ENCODE measurements around the gene PCNX3. TPM values are rescaled to one million over a fixed set of nuclear protein-coding genes. Genes with fewer than 3 reads are reported as not detected.

The PCNX3 gene
- total and polyA plus RNA-seq, 2 of the 13 experiments (the other 11 are each of a cell fraction or from before 2014, with no cell fraction given), result 16.2 to 23.0 TPM

DNA sequence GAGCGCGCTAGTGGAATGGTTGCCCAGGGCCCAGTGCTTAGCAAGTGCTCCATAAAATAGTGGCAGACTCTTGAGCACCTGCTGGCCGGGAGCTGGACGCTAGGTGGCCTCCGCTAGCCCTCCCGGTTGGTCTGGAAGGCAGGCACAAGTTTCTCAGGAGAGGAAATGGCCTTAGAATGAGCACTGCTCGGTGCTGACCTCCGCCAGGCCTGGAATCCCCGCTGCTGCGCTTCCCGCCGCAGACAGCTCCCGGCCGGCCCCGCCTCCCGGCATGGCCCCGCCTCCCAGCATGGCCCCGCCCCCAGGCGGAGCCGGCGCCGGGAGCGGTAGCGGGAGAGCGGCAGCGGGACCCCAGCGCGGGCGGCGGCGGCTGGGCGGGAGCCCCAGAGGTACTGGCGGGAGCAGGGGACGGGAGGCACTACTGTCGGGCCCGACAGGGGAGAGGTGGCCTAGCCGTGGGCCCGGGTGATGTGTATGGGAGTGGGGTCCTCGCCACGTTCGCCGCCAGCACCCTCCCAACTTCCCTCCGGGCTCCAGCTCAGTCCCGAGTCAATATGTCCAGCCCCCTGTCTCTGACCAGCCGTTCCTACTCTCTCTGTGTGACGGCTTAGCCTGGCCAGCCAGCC, 22.3 kb downstream of the PCNX3 start, which contains the start of gene SIPA1 (continued):
- TF ChIP-seq, protein P1, sequence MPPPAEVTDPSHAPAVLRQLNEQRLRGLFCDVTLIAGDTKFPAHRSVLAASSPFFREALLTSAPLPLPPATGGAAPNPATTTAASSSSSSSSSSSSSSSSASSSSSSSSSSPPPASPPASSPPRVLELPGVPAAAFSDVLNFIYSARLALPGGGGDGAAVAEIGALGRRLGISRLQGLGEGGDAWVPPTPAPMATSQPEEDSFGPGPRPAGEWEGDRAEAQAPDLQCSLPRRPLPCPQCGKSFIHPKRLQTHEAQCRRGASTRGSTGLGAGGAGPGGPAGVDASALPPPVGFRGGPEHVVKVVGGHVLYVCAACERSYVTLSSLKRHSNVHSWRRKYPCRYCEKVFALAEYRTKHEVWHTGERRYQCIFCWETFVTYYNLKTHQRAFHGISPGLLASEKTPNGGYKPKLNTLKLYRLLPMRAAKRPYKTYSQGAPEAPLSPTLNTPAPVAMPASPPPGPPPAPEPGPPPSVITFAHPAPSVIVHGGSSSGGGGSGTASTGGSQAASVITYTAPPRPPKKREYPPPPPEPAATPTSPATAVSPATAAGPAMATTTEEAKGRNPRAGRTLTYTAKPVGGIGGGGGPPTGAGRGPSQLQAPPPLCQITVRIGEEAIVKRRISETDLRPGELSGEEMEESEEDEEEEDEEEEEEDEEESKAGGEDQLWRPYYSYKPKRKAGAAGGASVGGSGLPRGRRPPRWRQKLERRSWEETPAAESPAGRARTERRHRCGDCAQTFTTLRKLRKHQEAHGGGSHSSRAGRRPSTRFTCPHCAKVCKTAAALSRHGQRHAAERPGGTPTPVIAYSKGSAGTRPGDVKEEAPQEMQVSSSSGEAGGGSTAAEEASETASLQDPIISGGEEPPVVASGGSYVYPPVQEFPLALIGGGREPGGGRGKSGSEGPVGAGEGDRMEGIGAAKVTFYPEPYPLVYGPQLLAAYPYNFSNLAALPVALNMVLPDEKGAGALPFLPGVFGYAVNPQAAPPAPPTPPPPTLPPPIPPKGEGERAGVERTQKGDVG (CRISPR knock-in tag; IDR thresholded peaks at IDR 0.05; ENCODE audit: borderline replicate concordance), result 0 out of 2 replicates have a peak, but pooled peaks have one; percentile 7
- TF ChIP-seq, protein P2, sequence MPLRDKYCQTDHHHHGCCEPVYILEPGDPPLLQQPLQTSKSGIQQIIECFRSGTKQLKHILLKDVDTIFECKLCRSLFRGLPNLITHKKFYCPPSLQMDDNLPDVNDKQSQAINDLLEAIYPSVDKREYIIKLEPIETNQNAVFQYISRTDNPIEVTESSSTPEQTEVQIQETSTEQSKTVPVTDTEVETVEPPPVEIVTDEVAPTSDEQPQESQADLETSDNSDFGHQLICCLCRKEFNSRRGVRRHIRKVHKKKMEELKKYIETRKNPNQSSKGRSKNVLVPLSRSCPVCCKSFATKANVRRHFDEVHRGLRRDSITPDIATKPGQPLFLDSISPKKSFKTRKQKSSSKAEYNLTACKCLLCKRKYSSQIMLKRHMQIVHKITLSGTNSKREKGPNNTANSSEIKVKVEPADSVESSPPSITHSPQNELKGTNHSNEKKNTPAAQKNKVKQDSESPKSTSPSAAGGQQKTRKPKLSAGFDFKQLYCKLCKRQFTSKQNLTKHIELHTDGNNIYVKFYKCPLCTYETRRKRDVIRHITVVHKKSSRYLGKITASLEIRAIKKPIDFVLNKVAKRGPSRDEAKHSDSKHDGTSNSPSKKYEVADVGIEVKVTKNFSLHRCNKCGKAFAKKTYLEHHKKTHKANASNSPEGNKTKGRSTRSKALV (CRISPR knock-in tag; IDR thresholded peaks at IDR 0.05), result no peak
- TF ChIP-seq CBX2 (IDR thresholded peaks at IDR 0.05; ENCODE audit: low read depth, low read length) (no peak), CBX2 (CRISPR knock-in tag; IDR thresholded peaks at IDR 0.05; ENCODE audit: low read depth) (no peak), ZNF607 (CRISPR knock-in tag; IDR thresholded peaks at IDR 0.05; ENCODE audit: borderline replicate concordance) (no peak), ZNF501 (CRISPR knock-in tag; IDR thresholded peaks at IDR 0.05) (no peak), ZNF263 (CRISPR knock-in tag; IDR thresholded peaks at IDR 0.05) (peak; percentile 53; the same call in 1 of the 2 replicates), ZZZ3 (CRISPR knock-in tag; IDR thresholded peaks at IDR 0.05; ENCODE audit: borderline replicate concordance) (no peak), ZNF879 (CRISPR knock-in tag; IDR thresholded peaks at IDR 0.05) (no peak), CBFB (CRISPR knock-in tag; IDR thresholded peaks at IDR 0.05) (peak; percentile 47; the same call in 1 of the 2 replicates), ZNF33B (CRISPR knock-in tag; IDR thresholded peaks at IDR 0.05) (no peak), GABPA (IDR thresholded peaks at IDR 0.05; ENCODE audit: low read depth, low read length) (no peak), GABPA (CRISPR knock-in tag; IDR thresholded peaks at IDR 0.05; ENCODE audit: low read depth) (peak; percentile 29; the same call in 1 of the 2 replicates), ZNF225 (CRISPR knock-in tag; IDR thresholded peaks at IDR 0.05) (no peak), ZFP36L1 (CRISPR knock-in tag; IDR thresholded peaks at IDR 0.05) (no peak)
- TF ChIP-seq, protein P3, sequence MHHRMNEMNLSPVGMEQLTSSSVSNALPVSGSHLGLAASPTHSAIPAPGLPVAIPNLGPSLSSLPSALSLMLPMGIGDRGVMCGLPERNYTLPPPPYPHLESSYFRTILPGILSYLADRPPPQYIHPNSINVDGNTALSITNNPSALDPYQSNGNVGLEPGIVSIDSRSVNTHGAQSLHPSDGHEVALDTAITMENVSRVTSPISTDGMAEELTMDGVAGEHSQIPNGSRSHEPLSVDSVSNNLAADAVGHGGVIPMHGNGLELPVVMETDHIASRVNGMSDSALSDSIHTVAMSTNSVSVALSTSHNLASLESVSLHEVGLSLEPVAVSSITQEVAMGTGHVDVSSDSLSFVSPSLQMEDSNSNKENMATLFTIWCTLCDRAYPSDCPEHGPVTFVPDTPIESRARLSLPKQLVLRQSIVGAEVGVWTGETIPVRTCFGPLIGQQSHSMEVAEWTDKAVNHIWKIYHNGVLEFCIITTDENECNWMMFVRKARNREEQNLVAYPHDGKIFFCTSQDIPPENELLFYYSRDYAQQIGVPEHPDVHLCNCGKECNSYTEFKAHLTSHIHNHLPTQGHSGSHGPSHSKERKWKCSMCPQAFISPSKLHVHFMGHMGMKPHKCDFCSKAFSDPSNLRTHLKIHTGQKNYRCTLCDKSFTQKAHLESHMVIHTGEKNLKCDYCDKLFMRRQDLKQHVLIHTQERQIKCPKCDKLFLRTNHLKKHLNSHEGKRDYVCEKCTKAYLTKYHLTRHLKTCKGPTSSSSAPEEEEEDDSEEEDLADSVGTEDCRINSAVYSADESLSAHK (CRISPR knock-in tag; IDR thresholded peaks at IDR 0.05; ENCODE audit: borderline replicate concordance), result no peak
- TF ChIP-seq, protein P4, sequence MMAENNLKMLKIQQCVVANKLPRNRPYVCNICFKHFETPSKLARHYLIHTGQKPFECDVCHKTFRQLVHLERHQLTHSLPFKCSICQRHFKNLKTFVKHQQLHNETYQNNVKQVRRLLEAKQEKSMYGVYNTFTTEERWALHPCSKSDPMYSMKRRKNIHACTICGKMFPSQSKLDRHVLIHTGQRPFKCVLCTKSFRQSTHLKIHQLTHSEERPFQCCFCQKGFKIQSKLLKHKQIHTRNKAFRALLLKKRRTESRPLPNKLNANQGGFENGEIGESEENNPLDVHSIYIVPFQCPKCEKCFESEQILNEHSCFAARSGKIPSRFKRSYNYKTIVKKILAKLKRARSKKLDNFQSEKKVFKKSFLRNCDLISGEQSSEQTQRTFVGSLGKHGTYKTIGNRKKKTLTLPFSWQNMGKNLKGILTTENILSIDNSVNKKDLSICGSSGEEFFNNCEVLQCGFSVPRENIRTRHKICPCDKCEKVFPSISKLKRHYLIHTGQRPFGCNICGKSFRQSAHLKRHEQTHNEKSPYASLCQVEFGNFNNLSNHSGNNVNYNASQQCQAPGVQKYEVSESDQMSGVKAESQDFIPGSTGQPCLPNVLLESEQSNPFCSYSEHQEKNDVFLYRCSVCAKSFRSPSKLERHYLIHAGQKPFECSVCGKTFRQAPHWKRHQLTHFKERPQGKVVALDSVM (CRISPR knock-in tag; IDR thresholded peaks at IDR 0.05), result no peak
- TF ChIP-seq, protein P5, sequence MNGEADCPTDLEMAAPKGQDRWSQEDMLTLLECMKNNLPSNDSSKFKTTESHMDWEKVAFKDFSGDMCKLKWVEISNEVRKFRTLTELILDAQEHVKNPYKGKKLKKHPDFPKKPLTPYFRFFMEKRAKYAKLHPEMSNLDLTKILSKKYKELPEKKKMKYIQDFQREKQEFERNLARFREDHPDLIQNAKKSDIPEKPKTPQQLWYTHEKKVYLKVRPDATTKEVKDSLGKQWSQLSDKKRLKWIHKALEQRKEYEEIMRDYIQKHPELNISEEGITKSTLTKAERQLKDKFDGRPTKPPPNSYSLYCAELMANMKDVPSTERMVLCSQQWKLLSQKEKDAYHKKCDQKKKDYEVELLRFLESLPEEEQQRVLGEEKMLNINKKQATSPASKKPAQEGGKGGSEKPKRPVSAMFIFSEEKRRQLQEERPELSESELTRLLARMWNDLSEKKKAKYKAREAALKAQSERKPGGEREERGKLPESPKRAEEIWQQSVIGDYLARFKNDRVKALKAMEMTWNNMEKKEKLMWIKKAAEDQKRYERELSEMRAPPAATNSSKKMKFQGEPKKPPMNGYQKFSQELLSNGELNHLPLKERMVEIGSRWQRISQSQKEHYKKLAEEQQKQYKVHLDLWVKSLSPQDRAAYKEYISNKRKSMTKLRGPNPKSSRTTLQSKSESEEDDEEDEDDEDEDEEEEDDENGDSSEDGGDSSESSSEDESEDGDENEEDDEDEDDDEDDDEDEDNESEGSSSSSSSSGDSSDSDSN (CRISPR knock-in tag; IDR thresholded peaks at IDR 0.05), result no peak; the same call in 1 of the 2 replicates
